HepG2 (cell line): ENCODE data around the gene ANKS1B. TPM values are rescaled to one million over a fixed set of nuclear protein-coding genes. Genes with fewer than 3 reads are reported as not detected.

ENCODE experiments used
- ATAC-seq: fragments of 200-7000 bp; cut with Tn5 transposase; 3 replicates; pipeline ENCODE4 v1.9.1; 2020; ENCODE audit warnings: mild to moderate bottlenecking, moderate library complexity
- BruUV-seq: library from RNA; stranded (reverse); fragments of 400-500 nt; replicated peaks from 2 replicates; lab custom pipeline; 2021; lab: Mats Ljungman, UMichigan
- CTCF ChIA-PET: fragments of 300-600 bp; formaldehyde crosslinking; extraction: SDS; loops from one replicate; lab custom pipeline; 2021; ENCODE audit warnings: low total read pairs, inconsistent platforms, low intra/inter-chr PET ratio; lab: Yijun Ruan, JAX
- POLR2A ChIA-PET: fragments of 350-600 bp; sonication (Branson Sonifier 250); formaldehyde crosslinking; loops from one replicate; lab custom pipeline; 2020; ENCODE audit warnings: antibody characterized with exemption, inconsistent platforms; lab: Yijun Ruan, JAX
- DNase-seq: peaks from one replicate; pipeline ENCODE4 v3.0.0-alpha.2; 2015; ENCODE audit warnings: low spot score
- FAIRE-seq: peaks from 3 replicates; lab custom pipeline; 2011; peaks lifted over from hg19 to GRCh38; lab: Jason Lieb, UNC
- H2AFZ ChIP-seq: one replicate; pipeline ENCODE4 v1.6.1; 2011; ENCODE audit warnings: low read length, inconsistent platforms
- H3K27ac ChIP-seq: fragments of 300-600 bp; 3 replicates; pipeline ENCODE4 v1.8.0; 2011; ENCODE audit warnings: mixed run types, mild to moderate bottlenecking, mixed read lengths, low read length, inconsistent platforms; ENCODE audit not compliant: insufficient read depth; ENCODE audit errors: extremely low read length
- H3K27me3 ChIP-seq, 2 experiments: fragments of 200-600 bp in 1 of 2; 2 replicates in 1 of 2; 3 replicates in 1 of 2; pipeline versions ENCODE4 v1.6.0 to v1.8.0; 2011; ENCODE audit warnings: low read length in 2 of 2, mild to moderate bottlenecking in 2 of 2, moderate library complexity in 2 of 2, inconsistent platforms in 1 of 2; ENCODE audit not compliant: insufficient read depth in 2 of 2, control insufficient read depth in 1 of 2
- H3K36me3 ChIP-seq, 2 experiments: fragments of 200-600 bp in 1 of 2; replicated peaks in 1 of 2; 2 replicates in 1 of 2; 3 replicates in 1 of 2; pipeline versions ENCODE4 v1.5.1 to v1.8.0; 2011; ENCODE audit warnings: low read length in 2 of 2, inconsistent platforms in 1 of 2; ENCODE audit not compliant: insufficient read depth in 2 of 2, control insufficient read depth in 1 of 2
- H3K4me1 ChIP-seq: 2 replicates; pipeline ENCODE4 v1.5.1; 2012; ENCODE audit warnings: low read length, inconsistent platforms; ENCODE audit not compliant: insufficient read depth
- H3K4me2 ChIP-seq: 2 replicates; pipeline ENCODE4 v1.6.0; 2011; ENCODE audit warnings: low read depth, low read length, inconsistent platforms
- H3K4me3 ChIP-seq, 3 experiments: fragments of 200-600 bp in 1 of 3; sonication (generic), shearing (Covaris generic) in 1 of 3; replicated peaks in 1 of 3; 2 replicates each; pipeline ENCODE4 v1.5.1; 2011 to 2016; ENCODE audit warnings: low read length in 3 of 3, inconsistent platforms in 2 of 3, low read depth in 2 of 3, mild to moderate bottlenecking in 2 of 3, control low read depth in 1 of 3, mixed read lengths in 1 of 3; ENCODE audit not compliant: insufficient read depth in 1 of 3
- H3K79me2 ChIP-seq: one replicate; pipeline ENCODE4 v1.6.1; 2011; ENCODE audit warnings: low read length, inconsistent platforms; ENCODE audit not compliant: insufficient read depth
- H3K9ac ChIP-seq: 2 replicates; pipeline ENCODE4 v1.6.0; 2011; ENCODE audit warnings: mild to moderate bottlenecking, low read depth, low read length, inconsistent platforms; ENCODE audit not compliant: insufficient read depth
- H3K9me3 ChIP-seq: 2 replicates; pipeline ENCODE4 v1.5.1; 2012; ENCODE audit warnings: mild to moderate bottlenecking, low read length
- H4K20me1 ChIP-seq: 2 replicates; pipeline ENCODE4 v1.6.0; 2011; ENCODE audit warnings: inconsistent platforms, mild to moderate bottlenecking, low read length, moderate library complexity; ENCODE audit not compliant: insufficient read depth
- GATA4 ChIP-seq: sonication (generic); IDR thresholded peaks from 2 replicates; pipeline ENCODE4 v1.6.1; 2016; ENCODE audit warnings: antibody characterized with exemption, low read depth, borderline replicate concordance
- MAFG ChIP-seq: sonication (generic); formaldehyde crosslinking; IDR thresholded peaks from 2 replicates; pipeline ENCODE4 v1.5.1; 2020; ENCODE audit warnings: mild to moderate bottlenecking, missing genetic modification reagents
- MXI1 ChIP-seq: IDR thresholded peaks from 3 replicates; pipeline ENCODE4 v1.6.1; 2012; ENCODE audit warnings: low read depth, low read length, inconsistent platforms, borderline replicate concordance
- NR3C1 ChIP-seq: sonication (generic); formaldehyde crosslinking; IDR thresholded peaks from 2 replicates; pipeline ENCODE4 v1.4.0; 2020; ENCODE audit warnings: missing genetic modification reagents
- SYNCRIP ChIP-seq: fragments of 200-400 bp; formaldehyde crosslinking; IDR thresholded peaks from 2 replicates; pipeline ENCODE4 v1.6.1; 2018; ENCODE audit warnings: mild to moderate bottlenecking, low read depth, low read length; ENCODE audit not compliant: insufficient read depth
- ZNF205 ChIP-seq: IDR thresholded peaks from 2 replicates; pipeline ENCODE4 v1.6.1; 2018; ENCODE audit warnings: missing biosample characterization, missing genetic modification reagents
- ZNF841 ChIP-seq: sonication (generic); formaldehyde crosslinking; IDR thresholded peaks from 2 replicates; pipeline ENCODE4 v1.8.1; 2023; ENCODE audit warnings: missing genetic modification reagents, borderline replicate concordance
- ZSCAN20 ChIP-seq: sonication (generic); formaldehyde crosslinking; IDR thresholded peaks from 2 replicates; pipeline ENCODE4 v1.4.0; 2020; ENCODE audit warnings: missing genetic modification reagents, mild to moderate bottlenecking, borderline replicate concordance
- WGBS: methylation state at CpG from one replicate; pipeline ENCODE4 v1.1.6; 2017; ENCODE audit warnings: low lambda C conversion rate; 5-methylcytosine and 5-hydroxymethylcytosine counted together
- in situ Hi-C: cut with HindIII; loops from 2 replicates; pipeline ENCODE4 v1.10.0; 2017; ENCODE audit warnings: low pct_unique_long_range_greater_than_20kb; ENCODE audit not compliant: extremely low pct_ligation_motif_present
- intact Hi-C: fragments of 100-400 bp; cut with micrococcal nuclease; formaldehyde crosslinking; loops from one replicate; pipeline ENCODE4 v1.10.0; 2022; ENCODE audit not compliant: unreplicated experiment
- polyA plus RNA-seq, 8 experiments: library from polyadenylated mRNA; depleted of rRNA in 3 of 8; stranded (reverse) in 7 of 8; unstranded in 1 of 8; fragments of >200 nt; fragmentation: Illumina TruSeq in 4 of 8; extraction: Trizol in 4 of 8; gene quantifications; 2 replicates each; pipeline versions ENCODE4 v1.2.1 to v1.2.3, GENCODE V29; 2011 to 2016; ENCODE audit warnings: low read depth in 4 of 8, missing spikeins in 1 of 8, mixed read lengths in 1 of 8; ENCODE audit not compliant: insufficient read depth in 1 of 8
- total RNA-seq, 5 experiments: library from RNA; depleted of rRNA; stranded (reverse); fragments of >200 nt; fragmentation: Illumina TruSeq; extraction: Trizol; gene quantifications; 2 replicates each; pipeline ENCODE4 v1.2.3, GENCODE V29; 2016; ENCODE audit warnings: low read depth in 1 of 5
- TF ChIP-seq, protein P1 (sequence below): sonication (generic); formaldehyde crosslinking; IDR thresholded peaks from 2 replicates; pipeline ENCODE4 v1.4.0; 2020; ENCODE audit warnings: missing genetic modification reagents, mild to moderate bottlenecking, borderline replicate concordance

Gene ANKS1B
- total and polyA plus RNA-seq, 2 of the 13 experiments (the other 11 are each of a cell fraction or from before 2014, with no cell fraction given) = 0.15 TPM; not detected in 1

DNA sequence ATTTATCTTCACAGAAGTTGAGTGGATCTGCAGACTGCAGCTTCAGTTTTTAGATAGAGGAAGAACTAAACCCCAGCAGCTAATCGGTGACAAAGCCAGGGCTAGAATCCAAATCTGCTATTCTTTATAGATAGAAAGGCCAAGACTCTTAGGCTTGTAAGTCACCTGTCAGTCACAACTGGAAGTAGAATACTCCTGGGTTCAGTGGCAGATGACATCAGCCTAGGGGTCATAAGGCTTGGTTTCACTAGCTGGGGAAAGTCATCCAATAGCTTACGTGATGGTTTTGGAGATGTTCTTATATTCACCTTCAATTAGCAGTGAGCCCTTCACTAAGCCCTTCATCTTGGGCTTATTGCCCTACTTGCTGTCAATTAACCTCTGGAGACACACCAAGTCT, 1246.2 kb downstream of the ANKS1B start:
- H3K9me3 ChIP-seq = no peaks in the 10 kb centered on the region
- peaks cover 3 to 10% of the 10 kb centered on the region in 2 experiments; a peak in 4 of 5 replicates for H3K27me3 ChIP-seq
- no peaks in the 10 kb centered on the region for H3K36me3 ChIP-seq
- H4K20me1 ChIP-seq = no peaks in the 10 kb centered on the region
- no peak overlapping the region for H3K9ac ChIP-seq
- DNase-seq (no peak), FAIRE-seq (no peak), ATAC-seq (no peak)
- intact Hi-C loops (no loop called here), in situ Hi-C loops (no loop called here)
- no peaks in the 10 kb centered on the region for H3K79me2 ChIP-seq
- H3K27ac ChIP-seq = no peak overlapping the region
- 91% methylated on average over 2 of the region's 2 CpGs for WGBS
- ChIA-PET CTCF (no interaction called here), POLR2A (no interaction called here)
- H3K4me2 ChIP-seq = no peak overlapping the region
- peaks cover 21% of the 10 kb centered on the region for H3K4me1 ChIP-seq
- no TSS peak for BruUV-seq
- H2AFZ ChIP-seq = no peak overlapping the region
- TF ChIP-seq, protein P1, sequence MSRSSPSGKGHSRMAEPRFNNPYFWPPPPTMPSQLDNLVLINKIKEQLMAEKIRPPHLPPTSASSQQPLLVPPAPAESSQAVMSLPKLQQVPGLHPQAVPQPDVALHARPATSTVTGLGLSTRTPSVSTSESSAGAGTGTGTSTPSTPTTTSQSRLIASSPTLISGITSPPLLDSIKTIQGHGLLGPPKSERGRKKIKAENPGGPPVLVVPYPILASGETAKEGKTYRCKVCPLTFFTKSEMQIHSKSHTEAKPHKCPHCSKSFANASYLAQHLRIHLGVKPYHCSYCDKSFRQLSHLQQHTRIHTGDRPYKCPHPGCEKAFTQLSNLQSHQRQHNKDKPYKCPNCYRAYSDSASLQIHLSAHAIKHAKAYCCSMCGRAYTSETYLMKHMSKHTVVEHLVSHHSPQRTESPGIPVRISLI (CRISPR knock-in tag) = no peak
- TF ChIP-seq ZNF205 (CRISPR knock-in tag) (no peak), MXI1 (no peak), NR3C1 (no peak), ZNF841 (CRISPR knock-in tag) (no peak), ZSCAN20 (CRISPR knock-in tag) (no peak), MAFG (CRISPR knock-in tag) (no peak), GATA4 (no peak), SYNCRIP (no peak)
- TF ChIP-seq, all 625 proteins: peak for 0
- H3K4me3 ChIP-seq = no peak overlapping the region
